ENCODE measurements around the gene MGAT4B.

The MGAT4B gene

GRCh38 chr5:179805529-179806249 lies 977 bp downstream of the MGAT4B start:
- no peak for DNase-seq

DNA sequence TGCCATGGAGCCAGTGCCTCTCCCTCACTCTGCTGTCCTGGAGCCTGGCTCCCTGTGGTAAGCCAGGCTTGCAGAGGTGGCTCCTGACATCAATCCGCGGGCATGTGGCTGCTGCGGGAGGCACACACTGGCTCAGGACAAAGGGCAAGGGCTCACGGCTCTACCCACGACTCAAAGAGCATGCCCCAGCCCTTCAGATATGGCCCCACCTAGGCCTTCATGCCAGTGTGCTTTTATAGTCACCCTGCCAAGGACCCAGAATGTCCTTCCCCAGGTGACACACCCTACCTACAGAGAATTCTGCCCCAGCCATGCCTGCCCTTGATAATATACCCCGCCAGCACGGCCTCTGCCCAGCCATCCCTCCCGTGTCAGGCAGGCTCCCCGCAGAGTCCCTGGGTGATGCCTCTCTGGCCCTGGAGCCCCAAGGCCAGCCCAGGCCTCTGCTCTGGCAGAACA lies 1.6 kb downstream of the MGAT4B start:
- no peak for DNase-seq

DNA sequence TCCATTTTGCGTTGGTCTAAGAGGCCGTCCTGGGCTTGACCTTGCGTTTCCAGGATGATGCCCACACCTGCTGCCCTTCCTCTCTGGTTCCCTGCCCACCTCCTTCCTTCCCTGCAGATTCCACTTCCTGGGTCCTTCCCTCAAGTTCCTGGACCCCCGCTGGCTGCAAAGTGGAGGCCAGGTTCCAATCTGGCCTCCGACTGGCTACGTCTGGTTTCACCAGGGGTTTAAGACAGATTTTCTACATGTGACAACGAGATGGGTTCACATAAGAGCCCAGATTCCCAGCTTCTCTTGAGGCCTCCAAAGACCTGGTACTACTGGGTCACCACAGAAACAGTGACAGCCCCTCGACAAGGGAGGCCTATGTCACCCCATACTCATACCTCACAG lies 2.1 kb downstream of the MGAT4B start:
- DNase-seq = no peak

DNA sequence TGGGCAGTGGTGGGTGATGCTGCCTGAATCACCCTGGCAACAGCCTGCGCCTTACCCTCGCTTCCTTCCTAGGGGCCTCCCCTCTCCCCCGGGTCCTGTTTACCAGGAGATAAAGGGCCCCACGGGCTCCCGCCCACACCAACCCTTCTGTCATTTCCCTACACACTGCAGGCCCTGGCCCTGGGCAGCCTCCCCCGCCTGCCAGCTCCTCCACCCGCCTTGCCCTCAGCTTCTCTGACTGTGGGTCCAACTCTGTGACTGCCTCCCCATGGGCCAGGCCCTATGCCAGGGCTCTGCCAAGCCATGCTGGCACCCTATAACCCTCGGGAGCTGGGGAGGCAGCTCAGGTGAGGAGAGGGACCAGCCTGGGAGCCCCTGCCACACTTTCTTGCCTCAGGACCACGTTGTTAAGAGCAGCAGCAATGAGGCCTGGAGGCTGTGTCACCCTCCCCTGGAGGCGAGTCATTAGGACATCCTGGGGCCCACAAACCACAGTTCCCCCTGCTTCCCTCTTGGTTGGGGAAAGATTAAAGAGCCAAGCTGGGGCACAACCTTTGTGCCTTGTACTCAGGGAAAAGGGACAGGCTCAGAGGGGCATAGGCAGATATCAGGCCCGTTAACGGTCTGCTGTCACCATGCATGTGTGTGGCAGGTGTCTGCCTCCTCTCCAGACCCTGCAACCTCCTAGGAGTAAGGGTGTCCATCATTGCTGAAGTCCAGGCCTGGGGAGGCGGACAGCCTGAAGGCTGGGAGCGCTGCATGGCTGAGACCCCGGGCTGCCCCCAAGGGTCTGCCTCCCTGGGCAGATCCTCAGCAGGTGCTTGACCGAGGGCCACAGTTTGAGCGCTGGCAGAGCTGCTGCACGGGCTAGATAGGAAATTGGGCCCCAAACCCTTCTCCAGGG lies 2.8 kb downstream of the MGAT4B start:
- peak in 1 of 2 experiments; percentile 7 for DNase-seq

- peak in 1 of 2 experiments; percentile 61 for DNase-seq
Observed at GRCh38 chr5:179802950-179803562, 3.6 kb downstream of the MGAT4B start.

GRCh38 chr5:179802207-179802883 lies 4.3 kb downstream of the MGAT4B start:
- DNase-seq = no peak

- peak in 1 of 2 experiments; percentile 29 for DNase-seq
Observed at GRCh38 chr5:179801304-179802206, 5.1 kb downstream of the MGAT4B start.

DNA sequence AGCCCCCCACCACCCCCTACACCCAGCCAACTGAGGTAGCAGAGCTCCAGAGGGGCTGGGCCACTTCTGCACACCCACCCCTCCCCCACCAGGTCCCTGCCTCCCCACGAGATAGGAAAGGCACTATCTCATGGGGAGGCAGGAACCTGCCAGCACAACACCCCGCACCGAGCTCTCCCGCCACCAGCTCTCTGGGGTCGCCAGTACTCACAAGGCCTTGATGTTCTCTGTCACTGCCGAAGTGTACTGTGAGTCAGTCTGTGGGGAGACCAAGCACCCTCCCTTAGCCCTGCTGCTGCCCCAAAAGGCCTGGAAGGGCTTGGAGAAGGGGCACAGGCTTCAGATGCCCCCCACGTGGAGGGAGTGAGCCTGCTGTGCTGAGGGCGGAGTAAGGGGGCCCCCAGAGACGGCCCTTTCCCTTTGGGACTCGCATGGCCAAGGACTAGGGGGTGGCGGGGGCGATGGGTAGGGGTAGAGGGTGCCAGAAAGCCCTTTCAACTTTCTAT lies 5.9 kb downstream of the MGAT4B start:
- no peak for DNase-seq

- no peak for DNase-seq
Observed at GRCh38 chr5:179800071-179800695, 6.5 kb downstream of the MGAT4B start.

DNA sequence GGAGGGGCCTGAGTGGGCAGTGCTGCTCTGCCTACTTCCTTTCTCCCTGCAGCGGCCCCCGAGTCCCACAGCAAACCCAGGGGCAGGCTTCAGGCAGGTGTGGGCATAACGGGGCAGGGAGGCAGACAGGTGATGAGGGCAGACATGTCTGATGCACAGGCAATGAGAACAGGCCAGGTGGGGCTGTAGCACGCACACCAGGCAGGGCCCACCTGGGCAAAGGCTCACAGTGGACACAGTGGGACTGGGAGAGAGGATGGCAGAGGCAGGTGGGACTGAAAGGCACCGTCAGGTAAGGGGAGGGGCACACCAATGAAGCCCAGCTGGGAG lies 7.1 kb downstream of the MGAT4B start:
- no peak for DNase-seq

GRCh38 chr5:179798771-179799643 lies 7.7 kb downstream of the MGAT4B start:
- DNase-seq = no peak

DNA sequence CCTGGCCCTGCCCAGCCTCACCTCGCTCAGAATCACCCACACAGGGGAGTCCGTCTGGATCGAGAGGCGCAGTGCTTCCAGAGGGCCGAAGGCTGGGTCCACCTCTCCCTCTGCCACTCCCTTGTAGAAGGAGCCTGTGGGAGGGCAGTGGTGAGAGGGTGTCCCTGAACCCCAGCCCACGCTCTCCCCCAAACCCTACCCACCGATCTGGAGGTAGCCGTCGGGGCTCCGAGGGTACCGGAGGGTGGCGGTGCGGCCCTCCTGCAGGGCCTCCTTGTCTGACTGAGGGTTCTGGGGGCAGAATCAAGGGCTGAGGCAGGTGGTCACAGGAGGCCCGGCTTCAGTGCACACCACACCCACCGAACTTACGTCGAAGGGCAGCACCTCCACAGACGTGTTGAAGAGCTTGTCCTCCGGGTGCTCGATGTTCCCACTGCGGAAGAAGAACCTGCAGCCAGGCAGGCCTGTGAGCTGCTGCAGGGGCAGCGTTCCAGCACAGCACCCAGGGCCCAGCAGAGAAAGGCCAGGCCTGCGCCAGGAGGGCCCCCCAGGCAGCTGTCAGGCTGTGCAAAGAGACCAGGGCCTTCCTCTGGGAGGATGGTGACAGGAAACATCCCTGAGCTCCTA lies 8.4 kb downstream of the MGAT4B start:
- DNase-seq = no peak

DNA sequence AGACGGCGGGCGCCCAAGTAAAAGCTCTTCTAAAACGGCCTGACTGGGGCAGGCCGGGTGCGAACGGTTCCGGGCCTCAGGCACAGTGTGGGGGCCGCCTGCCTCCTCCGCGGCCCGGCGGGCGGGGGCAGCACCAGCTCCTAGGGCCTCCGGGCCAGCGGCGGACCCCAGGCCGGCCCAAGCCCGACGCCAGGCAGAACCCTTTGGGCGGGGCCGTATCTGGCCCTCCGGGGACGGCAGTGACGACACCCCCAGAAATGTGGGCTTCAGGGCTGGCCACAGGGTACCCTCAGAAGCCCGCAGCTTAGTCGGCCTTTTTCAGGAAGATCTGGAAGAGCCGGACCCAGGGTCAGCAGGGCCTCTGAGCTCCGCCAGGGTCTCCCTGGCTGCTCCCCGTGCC lies 8.9 kb downstream of the MGAT4B start:
- no peak for DNase-seq

DNA sequence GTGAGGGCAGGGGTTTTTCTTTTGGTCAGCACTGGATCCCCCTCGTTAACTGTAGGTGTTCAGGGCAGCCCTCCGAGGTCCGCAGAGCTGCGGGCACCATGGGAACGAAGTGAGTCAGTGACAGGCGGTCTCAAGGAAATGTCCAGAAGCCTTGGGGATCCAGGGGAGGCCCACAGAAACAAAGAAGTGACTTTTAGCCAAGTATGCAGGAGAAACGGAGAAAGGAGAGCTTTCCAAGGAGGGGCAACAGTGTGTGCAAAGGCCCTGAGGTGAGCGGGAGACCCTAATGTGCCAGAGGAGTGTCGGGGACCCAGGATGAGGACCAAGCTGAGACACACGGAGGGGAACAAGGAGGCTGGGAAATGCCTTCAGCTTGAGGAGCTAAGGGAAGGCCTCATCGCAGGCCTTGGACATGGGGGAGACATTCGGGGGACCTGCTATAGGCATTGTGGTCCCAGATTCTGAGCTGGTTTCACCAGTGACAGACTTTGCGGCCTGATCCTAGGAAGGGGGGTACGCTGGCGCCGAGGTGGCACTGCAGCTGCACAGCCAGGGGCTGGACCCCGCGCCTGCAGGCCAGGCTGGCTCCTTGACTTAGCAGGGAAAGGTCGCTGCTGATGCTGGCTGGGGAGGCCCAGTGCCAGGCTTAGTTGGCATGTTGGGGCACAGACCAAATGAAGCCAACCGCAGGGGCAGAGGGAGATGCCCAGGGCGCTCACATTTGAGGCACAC lies 9.6 kb downstream of the MGAT4B start:
- DNase-seq = no peak

DNA sequence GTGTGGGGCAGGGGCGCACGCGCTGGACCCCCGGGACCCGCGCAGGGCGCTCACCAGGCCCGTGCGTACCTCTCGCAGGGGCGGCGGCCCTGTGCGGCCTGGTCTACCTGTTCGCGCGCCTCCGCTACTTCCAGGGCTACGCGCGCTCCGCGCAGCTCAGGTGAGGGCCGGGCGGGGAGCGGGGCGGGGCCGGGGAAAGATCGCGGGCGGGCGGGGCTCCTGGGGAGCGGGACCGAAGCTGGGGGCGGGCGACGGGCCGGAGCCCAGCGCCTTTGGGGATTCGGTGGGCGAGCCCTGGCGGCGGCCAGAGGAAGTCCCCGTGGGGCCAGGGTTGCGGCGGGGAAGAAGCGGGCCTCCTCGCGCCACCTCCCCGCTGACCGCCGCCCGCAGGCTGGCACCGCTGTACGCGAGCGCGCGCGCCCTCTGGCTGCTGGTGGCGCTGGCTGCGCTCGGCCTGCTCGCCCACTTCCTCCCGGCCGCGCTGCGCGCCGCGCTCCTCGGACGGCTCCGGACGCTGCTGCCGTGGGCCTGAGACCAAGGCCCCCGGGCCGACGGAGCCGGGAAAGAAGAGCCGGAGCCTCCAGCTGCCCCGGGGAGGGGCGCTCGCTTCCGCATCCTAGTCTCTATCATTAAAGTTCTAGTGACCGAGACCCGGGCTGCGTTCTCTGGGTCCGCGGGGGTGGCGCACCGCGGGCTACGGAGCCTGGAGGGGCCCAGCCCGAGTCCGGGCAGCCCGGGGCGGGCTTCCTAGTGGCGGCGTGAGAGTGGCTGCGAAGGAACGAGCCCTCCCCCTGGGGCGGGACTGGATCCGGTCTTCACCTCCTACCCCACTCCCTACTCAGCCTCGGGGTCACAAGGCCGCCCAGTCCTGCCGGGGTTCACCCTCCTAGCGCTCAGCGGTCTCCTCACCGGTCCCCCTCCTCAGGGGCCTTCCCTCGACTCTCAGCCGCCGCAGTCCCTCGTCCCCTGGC lies 10.5 kb downstream of the MGAT4B start:
- peak; percentile 23 to 70 for DNase-seq

DNA sequence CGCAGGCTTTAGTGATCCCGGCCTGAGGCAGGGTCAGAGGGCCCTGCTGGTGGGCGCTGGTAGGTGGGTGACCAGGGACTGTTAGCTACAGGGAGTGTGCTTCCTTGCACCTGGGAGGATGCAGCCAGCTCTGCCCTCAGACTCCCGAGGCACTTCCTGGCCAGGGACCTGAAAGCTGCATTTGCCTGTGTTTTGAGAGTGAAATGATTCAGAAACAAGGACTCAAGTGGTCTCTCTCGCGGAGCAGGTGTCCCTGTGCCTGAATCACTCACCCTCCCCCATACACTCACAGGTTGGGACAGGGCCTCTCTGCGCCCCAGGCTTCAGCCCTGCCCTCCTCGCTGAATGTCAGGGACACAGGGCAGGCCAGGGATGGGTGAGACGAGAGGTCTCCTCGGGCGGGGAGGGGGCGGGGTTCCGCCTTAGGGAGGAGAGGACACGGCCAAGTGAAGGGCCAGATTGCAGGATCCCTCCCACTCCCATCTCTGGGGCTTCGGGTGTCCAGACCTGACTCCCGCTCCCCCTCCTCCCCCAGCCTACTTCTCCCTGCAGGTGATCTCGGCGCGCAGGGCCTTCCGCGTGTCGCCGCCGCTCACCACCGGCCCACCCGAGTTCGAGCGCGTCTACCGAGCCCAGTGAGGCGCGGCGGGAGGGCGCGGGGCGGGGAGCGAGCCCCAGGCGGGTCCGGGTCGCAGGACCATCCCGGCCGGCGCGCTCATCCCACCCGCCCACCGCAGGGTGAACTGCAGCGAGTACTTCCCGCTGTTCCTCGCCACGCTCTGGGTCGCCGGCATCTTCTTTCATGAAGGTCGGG lies 11.4 kb downstream of the MGAT4B start:
- peak; percentile 36 to 67 for DNase-seq

- DNase-seq = no peak
Observed at GRCh38 chr5:179794575-179794974, 12.1 kb downstream of the MGAT4B start.

Measured in NCI-H524 (cell line).